ENCODE measurements around the gene FNTB. TPM values are rescaled to one million over a fixed set of nuclear protein-coding genes. Genes with fewer than 3 reads are reported as not detected.

Gene FNTB
- total and polyA plus RNA-seq, 2 of the 8 experiments (the other 6 are each of a cell fraction or from before 2014, with no cell fraction given), result 16.0 to 20.7 TPM

DNA sequence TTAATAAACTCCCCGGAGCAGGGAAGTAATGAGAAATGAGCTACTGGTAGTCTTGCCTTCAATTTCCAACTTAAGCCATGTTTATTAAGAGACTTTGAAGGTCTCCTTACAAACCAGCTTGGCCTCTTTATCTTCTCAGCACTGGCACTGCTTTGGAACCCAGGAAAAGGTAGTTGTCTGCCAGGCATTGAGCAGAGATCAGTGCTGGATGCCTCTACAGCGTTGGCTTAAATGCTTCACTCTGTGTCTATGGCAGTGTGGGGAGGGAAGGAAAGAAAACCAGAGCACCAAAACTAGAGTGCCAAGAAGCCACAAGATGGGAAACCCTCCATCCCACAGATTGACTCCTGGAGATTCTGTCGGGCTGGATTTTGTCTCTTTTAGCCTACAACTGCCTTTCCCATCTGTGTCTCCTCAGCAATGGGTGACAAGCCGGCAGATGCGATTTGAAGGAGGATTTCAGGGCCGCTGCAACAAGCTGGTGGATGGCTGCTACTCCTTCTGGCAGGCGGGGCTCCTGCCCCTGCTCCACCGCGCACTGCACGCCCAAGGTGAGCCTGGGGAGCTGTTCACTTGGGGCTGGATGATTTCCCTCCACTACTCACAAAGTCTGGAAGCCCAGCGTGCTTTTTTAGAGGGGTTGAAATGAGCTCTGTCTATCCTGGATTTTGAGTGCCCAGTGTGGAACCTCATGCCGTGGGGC lies 57.3 kb downstream of the FNTB start:
- TF ChIP-seq, protein P1, sequence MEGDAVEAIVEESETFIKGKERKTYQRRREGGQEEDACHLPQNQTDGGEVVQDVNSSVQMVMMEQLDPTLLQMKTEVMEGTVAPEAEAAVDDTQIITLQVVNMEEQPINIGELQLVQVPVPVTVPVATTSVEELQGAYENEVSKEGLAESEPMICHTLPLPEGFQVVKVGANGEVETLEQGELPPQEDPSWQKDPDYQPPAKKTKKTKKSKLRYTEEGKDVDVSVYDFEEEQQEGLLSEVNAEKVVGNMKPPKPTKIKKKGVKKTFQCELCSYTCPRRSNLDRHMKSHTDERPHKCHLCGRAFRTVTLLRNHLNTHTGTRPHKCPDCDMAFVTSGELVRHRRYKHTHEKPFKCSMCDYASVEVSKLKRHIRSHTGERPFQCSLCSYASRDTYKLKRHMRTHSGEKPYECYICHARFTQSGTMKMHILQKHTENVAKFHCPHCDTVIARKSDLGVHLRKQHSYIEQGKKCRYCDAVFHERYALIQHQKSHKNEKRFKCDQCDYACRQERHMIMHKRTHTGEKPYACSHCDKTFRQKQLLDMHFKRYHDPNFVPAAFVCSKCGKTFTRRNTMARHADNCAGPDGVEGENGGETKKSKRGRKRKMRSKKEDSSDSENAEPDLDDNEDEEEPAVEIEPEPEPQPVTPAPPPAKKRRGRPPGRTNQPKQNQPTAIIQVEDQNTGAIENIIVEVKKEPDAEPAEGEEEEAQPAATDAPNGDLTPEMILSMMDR (IDR thresholded peaks at IDR 0.05; ENCODE audit: control extremely low read depth in 1 of 3, insufficient read depth in 1 of 3, low read depth in 1 of 3, low read length in 3 of 3), result no peak
- TF ChIP-seq RFX5 (IDR thresholded peaks at IDR 0.05; ENCODE audit: borderline replicate concordance, low read depth, low read length) (no peak), KDM5A (IDR thresholded peaks at IDR 0.05; ENCODE audit: low read length) (no peak)
- DNase-seq (ENCODE audit: low read depth in 1 of 2, low spot score in 2 of 2), result no peak

More for the DNA sequence above, 57.3 kb downstream of the FNTB start:
- H3K18ac ChIP-seq (ENCODE audit: extremely low read depth, low read length), result no peak overlapping the region
- H4K91ac ChIP-seq (replicated peaks; ENCODE audit: insufficient read length, low read length), result no peak overlapping the region
- H3K56ac ChIP-seq (replicated peaks; ENCODE audit: insufficient read length, low read depth, low read length), result no peak overlapping the region
- no peak overlapping the region for H2BK15ac ChIP-seq (ENCODE audit: low read length)
- no peak overlapping the region for H3K9ac ChIP-seq (replicated peaks in 1 of 4; ENCODE audit: extremely low read depth in 1 of 4, low read depth in 3 of 4, low read length in 3 of 4)
- H4K5ac ChIP-seq (ENCODE audit: insufficient read length, low read depth, low read length), result no peak overlapping the region
- no peak overlapping the region for H2BK20ac ChIP-seq (ENCODE audit: low read length)
- H4K20me1 ChIP-seq (replicated peaks in 1 of 2; ENCODE audit: control insufficient read depth in 1 of 2, insufficient read depth in 2 of 2, low read length in 2 of 2), result no peaks in the 10 kb centered on the region
- H3K36me3 ChIP-seq (ENCODE audit: control insufficient read depth in 2 of 4, insufficient read depth in 4 of 4, low read length in 3 of 4), result peaks cover 0 to 10% (median 4%) of the 10 kb centered on the region in 4 experiments; a peak in 5 of 8 replicates
- no peak overlapping the region for H2BK120ac ChIP-seq (replicated peaks; ENCODE audit: low read depth, low read length)
- no peaks in the 10 kb centered on the region for H3K23me2 ChIP-seq (ENCODE audit: low read depth, low read length)
- no peak overlapping the region for H3K4ac ChIP-seq (replicated peaks; ENCODE audit: insufficient read length, low read depth, low read length)
- no peaks in the 10 kb centered on the region for H3K27me3 ChIP-seq (replicated peaks in 1 of 4; ENCODE audit: control insufficient read depth in 3 of 4, extremely low read depth in 1 of 4, insufficient read depth in 3 of 4, low read length in 3 of 4)
- H3K4me1 ChIP-seq (replicated peaks in 1 of 4; ENCODE audit: control insufficient read depth in 3 of 4, insufficient read depth in 4 of 4, low read length in 3 of 4), result peaks cover 0 to 6% (median 0%) of the 10 kb centered on the region in 4 experiments; a peak in 2 of 7 replicates
- ChIA-PET CTCF (ENCODE audit: partially characterized antibody) (interaction anchor here (2.0 kb wide), 1 partner anchor 24 kb away, joined by 7 read pairs; no protein-coding TSS in a partner anchor), POLR2A (ENCODE audit: partially characterized antibody) (interaction anchor here (1.7 kb wide), 1 partner anchor 85 kb away, joined by 4 read pairs; no protein-coding TSS in a partner anchor)
- H3K79me2 ChIP-seq (ENCODE audit: control insufficient read depth in 1 of 2, insufficient read depth in 2 of 2, low read length in 2 of 2), result no peaks in the 10 kb centered on the region
- H3K27ac ChIP-seq (ENCODE audit: low read depth, low read length), result no peak overlapping the region
- H2AK5ac ChIP-seq (ENCODE audit: low read depth, low read length), result no peak overlapping the region
- no peaks in the 10 kb centered on the region for H3K9me3 ChIP-seq (ENCODE audit: insufficient read depth in 2 of 2, low read depth in 1 of 2, low read length in 1 of 2)
- H2BK5ac ChIP-seq (ENCODE audit: low read depth, low read length), result no peak overlapping the region
- no peak overlapping the region for H3K23ac ChIP-seq (ENCODE audit: insufficient read length)
- H2AFZ ChIP-seq (ENCODE audit: low read length), result no peak overlapping the region
- H3K4me2 ChIP-seq (ENCODE audit: insufficient read depth in 1 of 2, low read depth in 2 of 2, low read length in 2 of 2), result no peak overlapping the region
- no peaks in the 10 kb centered on the region for H3K79me1 ChIP-seq (ENCODE audit: low read depth, low read length)
- H3K14ac ChIP-seq (ENCODE audit: insufficient read length), result no peak overlapping the region
- H3K4me3 ChIP-seq (ENCODE audit: extremely low read depth in 1 of 4, insufficient read depth in 2 of 4, low read depth in 3 of 4, low read length in 4 of 4), result no peak overlapping the region
- FAIRE-seq, result no peak
- H2BK12ac ChIP-seq (ENCODE audit: low read depth, low read length), result no peak overlapping the region
- H4K8ac ChIP-seq (ENCODE audit: extremely low read depth, insufficient read depth, low read length), result no peak overlapping the region
- 94% methylated on average over 12 of the region's 12 CpGs; no CpG with 5 or more reads in 1 of the 2 experiments for WGBS, 2 experiments (ENCODE audit: extremely low coverage in 1 of 2, insufficient coverage in 1 of 2, insufficient read length in 1 of 2, insufficient replicate concordance in 2 of 2, low coverage in 1 of 2, low lambda C conversion rate in 2 of 2, missing lambda C conversion rate in 1 of 2)
